ENCODE measurements around the gene TTLL12.

Gene TTLL12

DNA sequence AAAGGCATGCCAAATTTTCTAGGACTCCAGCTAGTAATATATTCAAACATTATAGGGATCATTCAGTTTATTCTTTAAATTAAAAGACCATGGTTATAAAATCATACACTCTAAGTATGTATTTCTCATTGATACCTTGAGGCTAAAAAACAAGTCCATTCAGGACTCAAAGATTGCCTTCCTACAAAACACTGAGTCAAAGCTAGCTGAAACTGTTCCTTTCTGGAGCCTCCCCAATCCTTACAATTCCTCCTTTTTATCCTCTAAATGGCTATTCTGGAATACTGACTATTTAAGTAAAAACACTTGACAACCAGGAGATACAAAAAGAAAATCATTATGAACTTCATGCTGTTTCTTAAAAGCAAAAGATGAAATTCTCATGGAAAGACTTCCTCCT is 4.9 kb upstream of the TTLL12 start:
- TF ChIP-seq, protein P1, sequence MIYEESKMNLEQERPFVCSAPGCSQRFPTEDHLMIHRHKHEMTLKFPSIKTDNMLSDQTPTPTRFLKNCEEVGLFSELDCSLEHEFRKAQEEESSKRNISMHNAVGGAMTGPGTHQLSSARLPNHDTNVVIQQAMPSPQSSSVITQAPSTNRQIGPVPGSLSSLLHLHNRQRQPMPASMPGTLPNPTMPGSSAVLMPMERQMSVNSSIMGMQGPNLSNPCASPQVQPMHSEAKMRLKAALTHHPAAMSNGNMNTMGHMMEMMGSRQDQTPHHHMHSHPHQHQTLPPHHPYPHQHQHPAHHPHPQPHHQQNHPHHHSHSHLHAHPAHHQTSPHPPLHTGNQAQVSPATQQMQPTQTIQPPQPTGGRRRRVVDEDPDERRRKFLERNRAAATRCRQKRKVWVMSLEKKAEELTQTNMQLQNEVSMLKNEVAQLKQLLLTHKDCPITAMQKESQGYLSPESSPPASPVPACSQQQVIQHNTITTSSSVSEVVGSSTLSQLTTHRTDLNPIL (CRISPR knock-in tag; IDR thresholded peaks at IDR 0.05; ENCODE audit: low read depth): no peak
- no peak for TF ChIP-seq PPARA (CRISPR knock-in tag; IDR thresholded peaks at IDR 0.05; ENCODE audit: borderline replicate concordance)
- TF ChIP-seq ZNF565 (CRISPR knock-in tag; conservative IDR thresholded peaks at IDR 0.05; ENCODE audit: low read depth): no peak
- no peak for TF ChIP-seq OSR1 (CRISPR knock-in tag; IDR thresholded peaks at IDR 0.05)
- TF ChIP-seq ZNF70 (CRISPR knock-in tag; IDR thresholded peaks at IDR 0.05): no peak
- no peak for TF ChIP-seq ESRRG (CRISPR knock-in tag; IDR thresholded peaks at IDR 0.05)
- TF ChIP-seq, protein P2, sequence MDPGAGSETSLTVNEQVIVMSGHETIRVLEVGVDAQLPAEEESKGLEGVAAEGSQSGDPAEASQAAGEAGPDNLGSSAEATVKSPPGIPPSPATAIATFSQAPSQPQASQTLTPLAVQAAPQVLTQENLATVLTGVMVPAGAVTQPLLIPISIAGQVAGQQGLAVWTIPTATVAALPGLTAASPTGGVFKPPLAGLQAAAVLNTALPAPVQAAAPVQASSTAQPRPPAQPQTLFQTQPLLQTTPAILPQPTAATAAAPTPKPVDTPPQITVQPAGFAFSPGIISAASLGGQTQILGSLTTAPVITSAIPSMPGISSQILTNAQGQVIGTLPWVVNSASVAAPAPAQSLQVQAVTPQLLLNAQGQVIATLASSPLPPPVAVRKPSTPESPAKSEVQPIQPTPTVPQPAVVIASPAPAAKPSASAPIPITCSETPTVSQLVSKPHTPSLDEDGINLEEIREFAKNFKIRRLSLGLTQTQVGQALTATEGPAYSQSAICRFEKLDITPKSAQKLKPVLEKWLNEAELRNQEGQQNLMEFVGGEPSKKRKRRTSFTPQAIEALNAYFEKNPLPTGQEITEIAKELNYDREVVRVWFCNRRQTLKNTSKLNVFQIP (CRISPR knock-in tag; IDR thresholded peaks at IDR 0.05; ENCODE audit: borderline replicate concordance, low read depth): no peak
- TF ChIP-seq, protein P3, sequence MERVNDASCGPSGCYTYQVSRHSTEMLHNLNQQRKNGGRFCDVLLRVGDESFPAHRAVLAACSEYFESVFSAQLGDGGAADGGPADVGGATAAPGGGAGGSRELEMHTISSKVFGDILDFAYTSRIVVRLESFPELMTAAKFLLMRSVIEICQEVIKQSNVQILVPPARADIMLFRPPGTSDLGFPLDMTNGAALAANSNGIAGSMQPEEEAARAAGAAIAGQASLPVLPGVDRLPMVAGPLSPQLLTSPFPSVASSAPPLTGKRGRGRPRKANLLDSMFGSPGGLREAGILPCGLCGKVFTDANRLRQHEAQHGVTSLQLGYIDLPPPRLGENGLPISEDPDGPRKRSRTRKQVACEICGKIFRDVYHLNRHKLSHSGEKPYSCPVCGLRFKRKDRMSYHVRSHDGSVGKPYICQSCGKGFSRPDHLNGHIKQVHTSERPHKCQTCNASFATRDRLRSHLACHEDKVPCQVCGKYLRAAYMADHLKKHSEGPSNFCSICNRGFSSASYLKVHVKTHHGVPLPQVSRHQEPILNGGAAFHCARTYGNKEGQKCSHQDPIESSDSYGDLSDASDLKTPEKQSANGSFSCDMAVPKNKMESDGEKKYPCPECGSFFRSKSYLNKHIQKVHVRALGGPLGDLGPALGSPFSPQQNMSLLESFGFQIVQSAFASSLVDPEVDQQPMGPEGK (CRISPR knock-in tag; IDR thresholded peaks at IDR 0.05; ENCODE audit: borderline replicate concordance): no peak
- no peak for TF ChIP-seq BACH2 (CRISPR knock-in tag; IDR thresholded peaks at IDR 0.05; ENCODE audit: borderline replicate concordance)
- no peak for TF ChIP-seq SNAI2 (CRISPR knock-in tag; IDR thresholded peaks at IDR 0.05)
- no peak for TF ChIP-seq ARNTL (CRISPR knock-in tag; IDR thresholded peaks at IDR 0.05; ENCODE audit: borderline replicate concordance, low read depth)
- TF ChIP-seq GLIS3 (CRISPR knock-in tag; IDR thresholded peaks at IDR 0.05): no peak
- TF ChIP-seq ZFP3 (CRISPR knock-in tag; IDR thresholded peaks at IDR 0.05): no peak
- TF ChIP-seq TOX (CRISPR knock-in tag; IDR thresholded peaks at IDR 0.05; ENCODE audit: borderline replicate concordance): no peak
- no peak for ATAC-seq

DNA sequence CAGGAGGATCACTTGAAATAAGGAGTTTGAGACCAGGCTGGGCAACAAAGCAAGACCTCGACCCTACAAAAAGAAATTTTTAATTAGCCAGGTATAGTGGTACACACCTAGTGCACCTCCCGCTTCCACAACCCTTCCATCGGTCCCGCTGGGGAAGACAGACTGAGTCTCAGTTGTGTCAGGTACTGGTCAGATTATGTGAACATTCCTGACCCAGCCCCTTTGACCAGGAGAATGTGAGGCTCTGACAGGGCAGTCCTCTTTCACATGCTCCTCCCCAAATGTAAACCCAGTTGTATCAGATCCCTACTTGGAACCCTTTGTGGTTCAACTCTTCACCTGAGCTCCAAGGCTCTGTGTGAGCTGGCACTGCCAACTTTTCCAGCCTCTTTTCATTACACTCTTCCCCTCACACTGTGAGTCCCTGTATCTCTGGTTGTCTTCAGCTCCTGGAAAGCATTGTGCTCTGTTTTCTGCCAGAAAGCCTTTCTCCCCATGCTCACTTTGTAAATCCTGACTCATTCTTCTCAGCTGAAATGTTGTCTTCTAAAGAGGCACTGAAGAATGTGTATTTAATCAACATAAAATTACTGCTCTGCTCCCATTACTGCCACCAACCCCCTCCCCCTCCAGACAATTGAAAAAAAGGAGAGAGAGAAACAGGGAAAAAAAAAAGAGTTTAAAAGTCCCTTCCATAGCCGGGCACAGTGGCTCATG is 2.1 kb upstream of the TTLL12 start:
- ATAC-seq: no peak

More for the DNA sequence above, 2.1 kb upstream of the TTLL12 start:
- no peak for TF ChIP-seq ZNF565 (CRISPR knock-in tag; conservative IDR thresholded peaks at IDR 0.05; ENCODE audit: low read depth)
- no peak for TF ChIP-seq TCF4 (CRISPR knock-in tag; IDR thresholded peaks at IDR 0.05; ENCODE audit: borderline replicate concordance)
- TF ChIP-seq TOX (CRISPR knock-in tag; IDR thresholded peaks at IDR 0.05; ENCODE audit: borderline replicate concordance): no peak
- no peak for TF ChIP-seq RARB (CRISPR knock-in tag; IDR thresholded peaks at IDR 0.05)
- TF ChIP-seq CSDC2 (CRISPR knock-in tag; IDR thresholded peaks at IDR 0.05): no peak
- TF ChIP-seq, protein P1 (CRISPR knock-in tag; IDR thresholded peaks at IDR 0.05; ENCODE audit: low read depth): no peak
- TF ChIP-seq PPARA (CRISPR knock-in tag; IDR thresholded peaks at IDR 0.05; ENCODE audit: borderline replicate concordance): no peak
- no peak for TF ChIP-seq ESRRG (CRISPR knock-in tag; IDR thresholded peaks at IDR 0.05)
- TF ChIP-seq, protein P4, sequence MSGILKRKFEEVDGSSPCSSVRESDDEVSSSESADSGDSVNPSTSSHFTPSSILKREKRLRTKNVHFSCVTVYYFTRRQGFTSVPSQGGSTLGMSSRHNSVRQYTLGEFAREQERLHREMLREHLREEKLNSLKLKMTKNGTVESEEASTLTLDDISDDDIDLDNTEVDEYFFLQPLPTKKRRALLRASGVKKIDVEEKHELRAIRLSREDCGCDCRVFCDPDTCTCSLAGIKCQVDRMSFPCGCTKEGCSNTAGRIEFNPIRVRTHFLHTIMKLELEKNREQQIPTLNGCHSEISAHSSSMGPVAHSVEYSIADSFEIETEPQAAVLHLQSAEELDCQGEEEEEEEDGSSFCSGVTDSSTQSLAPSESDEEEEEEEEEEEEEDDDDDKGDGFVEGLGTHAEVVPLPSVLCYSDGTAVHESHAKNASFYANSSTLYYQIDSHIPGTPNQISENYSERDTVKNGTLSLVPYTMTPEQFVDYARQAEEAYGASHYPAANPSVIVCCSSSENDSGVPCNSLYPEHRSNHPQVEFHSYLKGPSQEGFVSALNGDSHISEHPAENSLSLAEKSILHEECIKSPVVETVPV (CRISPR knock-in tag; IDR thresholded peaks at IDR 0.05): no peak
- TF ChIP-seq, protein P3 (CRISPR knock-in tag; IDR thresholded peaks at IDR 0.05; ENCODE audit: borderline replicate concordance): no peak
- TF ChIP-seq SNAI2 (CRISPR knock-in tag; IDR thresholded peaks at IDR 0.05): no peak
- TF ChIP-seq GLIS3 (CRISPR knock-in tag; IDR thresholded peaks at IDR 0.05): no peak

All from SK-N-SH treated with all-trans-retinoic acid at 6 μM for 48 hours (cell line).